GM13976 (cell line): ENCODE data around the gene CCDC112.

Experiments used
- DNase-seq: peaks from one replicate; pipeline ENCODE4 v3.0.0; 2012; ENCODE audit warnings: low spot score
- CTCF ChIP-seq: IDR thresholded peaks from 2 replicates; pipeline ENCODE4 v1.5.1; 2012; ENCODE audit warnings: borderline replicate concordance, mild to moderate bottlenecking; ENCODE audit not compliant: insufficient read depth; ENCODE audit errors: extremely low read depth, missing control alignments, control extremely low read depth
- in situ Hi-C: fragments of 300-500 bp; cut with MboI; formaldehyde crosslinking; loops from one replicate; pipeline ENCODE4 v1.12.0; 2022; ENCODE audit warnings: low sequenced_read_pairs, mixed read lengths, inconsistent platforms; ENCODE audit not compliant: unreplicated experiment

The CCDC112 gene

GRCh38 chr5:115337882-115338281, 41.4 kb upstream of the CCDC112 start:
- no peak for DNase-seq

GRCh38 chr5:115336964-115337363, 40.5 kb upstream of the CCDC112 start:
- no peak for TF ChIP-seq CTCF
- in situ Hi-C loops, result no loop called here
- DNase-seq, result no peak

More at GRCh38 chr5:115337882-115338281, 41.4 kb upstream of the CCDC112 start:
- no peak for TF ChIP-seq CTCF
- in situ Hi-C loops, result no loop called here

- no peak for TF ChIP-seq CTCF
- no peak for DNase-seq
- in situ Hi-C loops, result no loop called here
Observed at GRCh38 chr5:115336201-115336720, 39.8 kb upstream of the CCDC112 start.

GRCh38 chr5:115335301-115335700, 38.8 kb upstream of the CCDC112 start:
- in situ Hi-C loops, result no loop called here
- DNase-seq, result no peak
- TF ChIP-seq CTCF, result no peak

GRCh38 chr5:115333164-115333563, 36.7 kb upstream of the CCDC112 start:
- DNase-seq, result no peak
- in situ Hi-C loops, result no loop called here

GRCh38 chr5:115330830-115331229, 34.4 kb upstream of the CCDC112 start:
- TF ChIP-seq CTCF, result no peak
- in situ Hi-C loops, result no loop called here
- DNase-seq, result no peak

More at GRCh38 chr5:115333164-115333563, 36.7 kb upstream of the CCDC112 start:
- TF ChIP-seq CTCF, result no peak
